DND-41 (cell line): ENCODE data around the gene CST2.

ENCODE experiments used
- EZH2 ChIP-seq: IDR thresholded peaks from 3 replicates; pipeline ENCODE4 v1.6.1; 2012; ENCODE audit warnings: borderline replicate concordance, low read depth, mild to moderate bottlenecking, moderate library complexity, low read length, inconsistent platforms; ENCODE audit not compliant: severe bottlenecking
- TF ChIP-seq, protein P1 (sequence below): IDR thresholded peaks from 2 replicates; pipeline ENCODE4 v1.5.1; 2012; ENCODE audit warnings: borderline replicate concordance, low read length, moderate library complexity, mild to moderate bottlenecking; ENCODE audit not compliant: poor library complexity, severe bottlenecking; ENCODE audit errors: extremely low read depth

GRCh38 chr20:23823621-23824324 is 2.8 kb downstream of the CST2 start:
- TF ChIP-seq, protein P1, sequence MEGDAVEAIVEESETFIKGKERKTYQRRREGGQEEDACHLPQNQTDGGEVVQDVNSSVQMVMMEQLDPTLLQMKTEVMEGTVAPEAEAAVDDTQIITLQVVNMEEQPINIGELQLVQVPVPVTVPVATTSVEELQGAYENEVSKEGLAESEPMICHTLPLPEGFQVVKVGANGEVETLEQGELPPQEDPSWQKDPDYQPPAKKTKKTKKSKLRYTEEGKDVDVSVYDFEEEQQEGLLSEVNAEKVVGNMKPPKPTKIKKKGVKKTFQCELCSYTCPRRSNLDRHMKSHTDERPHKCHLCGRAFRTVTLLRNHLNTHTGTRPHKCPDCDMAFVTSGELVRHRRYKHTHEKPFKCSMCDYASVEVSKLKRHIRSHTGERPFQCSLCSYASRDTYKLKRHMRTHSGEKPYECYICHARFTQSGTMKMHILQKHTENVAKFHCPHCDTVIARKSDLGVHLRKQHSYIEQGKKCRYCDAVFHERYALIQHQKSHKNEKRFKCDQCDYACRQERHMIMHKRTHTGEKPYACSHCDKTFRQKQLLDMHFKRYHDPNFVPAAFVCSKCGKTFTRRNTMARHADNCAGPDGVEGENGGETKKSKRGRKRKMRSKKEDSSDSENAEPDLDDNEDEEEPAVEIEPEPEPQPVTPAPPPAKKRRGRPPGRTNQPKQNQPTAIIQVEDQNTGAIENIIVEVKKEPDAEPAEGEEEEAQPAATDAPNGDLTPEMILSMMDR = no peak
- TF ChIP-seq EZH2 = no peak
